Right ventricle myocardium superior (tissue), 1 donor: ENCODE results near the gene MAML2. TPM values are rescaled to one million over a fixed set of nuclear protein-coding genes. Genes with fewer than 3 reads are reported as not detected.

ENCODE experiments used
- ATAC-seq: fragments of 200-7000 bp; cut with Tn5 transposase; one replicate; pipeline ENCODE4 v1.9.1; 2020; ENCODE audit warnings: mild to moderate bottlenecking; ENCODE audit not compliant: poor library complexity
- DNase-seq: peaks from one replicate; pipeline ENCODE4 v3.0.0-alpha.2; 2020
- intact Hi-C: fragments of 100-400 bp; cut with DNase I; formaldehyde crosslinking; loops from one replicate; pipeline ENCODE4 v1.11.2; 2022
- total RNA-seq: library from RNA; stranded (reverse); fragmentation: NEBNext Ultra II Directional; extraction: Animal tissue kit (Norgen Biotek cat#: 25700); gene quantifications from one replicate; pipeline ENCODE4 v1.2.1, GENCODE V29; 2021
- donor health status: DM: no; HTN: yes; CAD: no; lungs with severe emphysema.

Gene MAML2
- total RNA-seq, 1 donor from 2014 or later: 4.5 TPM

DNA sequence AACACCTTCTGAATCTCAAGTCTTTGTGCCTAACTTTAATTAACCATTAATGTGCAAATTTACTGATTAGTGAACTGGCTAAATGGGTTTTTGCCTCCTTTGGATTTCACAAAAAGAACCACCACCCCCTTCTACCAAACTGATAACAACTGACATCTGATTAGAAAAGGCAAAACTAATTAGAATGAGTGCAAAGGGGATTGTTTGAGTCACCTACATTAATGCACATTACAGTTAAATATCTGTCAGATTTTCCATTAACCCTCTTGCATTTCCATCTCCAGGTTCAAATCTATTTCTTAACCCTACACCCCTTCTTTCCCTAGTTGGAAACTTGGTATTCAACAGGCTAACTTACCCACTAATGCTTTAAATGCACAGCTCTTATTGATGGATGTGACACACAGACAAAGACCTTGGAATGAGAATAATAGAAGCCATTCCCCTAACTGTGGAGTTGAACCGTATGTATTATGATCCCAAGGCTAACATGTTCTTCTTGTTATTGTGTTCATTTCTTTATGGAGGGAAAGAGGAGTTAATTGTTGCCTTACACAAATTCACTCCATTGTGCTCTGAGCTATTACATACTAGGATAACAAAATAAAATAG, 257.6 kb downstream of the MAML2 start:
- DNase-seq: no peak
- no peak for ATAC-seq
- intact Hi-C loops: no loop called here

DNA sequence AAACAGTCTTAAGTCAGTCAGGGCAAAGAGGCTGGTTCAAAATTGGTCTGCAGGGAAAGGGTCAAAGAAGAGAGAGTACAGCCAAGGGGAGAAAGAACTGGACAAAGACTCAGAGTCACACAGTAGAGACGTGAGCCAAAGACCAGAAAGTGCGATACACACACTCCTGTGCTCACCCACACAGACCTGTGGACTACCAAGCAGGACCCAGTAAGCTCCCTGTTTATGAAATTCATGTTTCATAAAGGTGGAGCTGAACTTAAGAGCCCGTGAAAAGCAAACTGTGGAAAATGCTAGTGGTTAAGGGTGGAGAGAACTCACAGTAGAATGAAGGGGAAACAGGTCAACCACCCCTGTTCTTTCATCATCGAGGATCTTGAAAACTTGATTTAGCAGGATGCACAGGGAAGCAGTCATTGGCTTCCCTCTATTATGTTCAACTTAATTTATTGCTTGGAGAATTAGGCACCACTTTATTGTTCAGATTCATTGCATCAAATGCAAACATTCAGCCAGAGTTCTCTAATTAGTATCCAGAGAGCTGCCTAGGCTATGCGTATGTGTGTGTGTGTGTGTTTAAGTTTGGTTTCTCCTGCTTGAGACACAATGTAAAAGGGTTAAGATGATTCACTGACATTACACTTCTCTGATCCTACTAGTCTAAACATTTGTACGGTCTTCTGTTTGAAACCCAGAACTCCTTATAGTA, 258.2 kb downstream of the MAML2 start:
- ATAC-seq (no peak), DNase-seq (no peak)
- intact Hi-C loops: no loop called here

DNA sequence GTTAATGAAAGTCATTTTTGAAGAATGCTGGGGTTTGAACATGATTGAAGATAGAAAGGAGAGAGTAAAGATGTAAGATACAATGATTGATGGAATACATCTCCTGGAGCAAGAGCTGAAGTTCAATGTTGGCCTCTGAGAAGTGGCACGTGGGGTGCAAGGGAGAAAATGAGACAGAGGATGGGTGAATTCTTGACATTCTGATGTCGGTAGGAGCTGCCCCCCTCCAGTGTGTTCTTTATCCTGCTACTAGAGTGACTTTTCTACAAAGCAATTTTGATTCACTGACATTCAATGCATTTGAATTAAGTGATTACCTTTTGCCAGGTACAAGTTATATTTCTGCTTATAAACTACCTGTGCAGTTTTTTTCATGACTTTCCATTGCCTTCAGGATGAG, 260.1 kb downstream of the MAML2 start:
- intact Hi-C loops: no loop called here
- ATAC-seq (no peak), DNase-seq (no peak)

DNA sequence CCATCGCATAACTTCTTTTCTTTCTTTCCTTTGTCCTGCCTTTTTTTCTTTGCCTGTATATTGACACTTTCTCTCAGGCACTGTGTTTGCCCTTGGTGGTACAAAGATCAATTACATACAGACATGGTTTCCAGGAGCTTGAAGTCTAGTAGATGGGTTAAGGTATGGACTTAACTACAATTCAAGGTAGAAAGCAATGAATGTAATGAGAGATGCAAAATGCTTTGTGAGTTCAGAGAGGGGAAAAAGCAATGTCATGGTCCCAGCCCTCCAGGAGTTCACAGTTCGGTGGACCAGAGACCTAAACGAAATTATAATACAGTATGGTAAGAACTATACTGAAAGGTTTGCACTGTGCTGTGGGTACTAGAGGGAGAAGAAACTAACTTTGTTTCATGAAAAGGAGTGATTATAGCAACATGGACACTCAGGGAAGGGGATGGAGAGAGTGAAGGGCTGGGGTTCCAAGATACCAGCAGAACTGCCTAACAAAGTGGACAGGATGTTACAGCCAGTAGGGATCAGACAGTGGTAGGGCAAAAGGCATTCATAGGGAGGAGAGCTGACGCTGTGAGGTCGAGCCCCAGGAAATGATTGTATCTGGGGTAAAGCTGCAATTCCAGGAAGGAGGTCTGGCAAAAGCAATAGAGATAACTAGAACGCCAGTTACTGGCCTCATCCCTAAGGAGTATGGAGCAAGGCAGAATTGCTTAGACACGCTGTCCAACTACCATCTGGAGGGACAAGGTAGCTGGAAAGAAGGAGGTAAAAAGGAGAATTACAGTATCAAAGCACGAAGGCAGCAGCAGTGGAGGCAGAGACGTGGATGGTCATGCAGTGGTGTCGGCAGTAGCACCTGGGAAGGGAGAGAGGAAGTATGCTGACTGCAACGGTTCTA, 260.7 kb downstream of the MAML2 start:
- peak; percentile 63 for ATAC-seq
- no peak for DNase-seq
- intact Hi-C loops: no loop called here

DNA sequence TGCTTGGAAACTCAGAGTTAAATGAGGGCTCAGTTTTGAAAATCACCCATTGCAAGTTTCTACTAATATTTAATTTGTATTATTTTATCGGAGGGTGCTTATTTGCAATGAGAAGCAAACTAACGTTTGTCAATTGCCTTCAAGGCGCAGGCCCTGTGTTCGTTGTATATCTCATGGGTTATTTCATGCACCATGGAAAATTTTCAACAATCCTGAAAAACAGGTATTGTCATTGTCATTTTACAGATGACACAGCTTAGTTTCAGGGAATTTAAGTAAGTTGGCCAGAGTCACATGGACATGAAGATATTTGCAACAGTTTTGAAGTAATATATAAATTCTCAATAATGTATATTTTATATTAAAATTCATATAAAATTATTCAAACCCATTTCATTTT, 261.4 kb downstream of the MAML2 start:
- DNase-seq (no peak), ATAC-seq (no peak)
- intact Hi-C loops: no loop called here

DNA sequence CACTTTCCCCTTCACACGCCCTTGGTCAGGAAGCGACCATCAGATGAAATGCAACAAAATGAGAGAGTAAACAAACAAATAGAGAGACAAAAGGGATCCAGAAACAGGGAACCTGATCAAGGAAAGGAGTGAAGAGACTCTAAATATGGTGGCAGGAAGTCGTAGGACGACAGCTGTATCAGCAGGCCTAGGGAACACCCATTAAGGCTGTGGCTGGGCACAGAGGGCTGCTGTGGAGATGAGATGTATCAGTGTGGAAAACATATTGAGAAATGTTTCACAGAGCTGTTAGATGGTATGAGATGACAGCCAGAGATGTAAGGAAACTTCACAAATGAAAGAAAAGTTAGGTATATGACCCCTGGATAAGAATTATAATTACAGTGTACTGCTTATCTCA, 263.3 kb downstream of the MAML2 start:
- DNase-seq: no peak
- intact Hi-C loops: no loop called here
- no peak for ATAC-seq

DNA sequence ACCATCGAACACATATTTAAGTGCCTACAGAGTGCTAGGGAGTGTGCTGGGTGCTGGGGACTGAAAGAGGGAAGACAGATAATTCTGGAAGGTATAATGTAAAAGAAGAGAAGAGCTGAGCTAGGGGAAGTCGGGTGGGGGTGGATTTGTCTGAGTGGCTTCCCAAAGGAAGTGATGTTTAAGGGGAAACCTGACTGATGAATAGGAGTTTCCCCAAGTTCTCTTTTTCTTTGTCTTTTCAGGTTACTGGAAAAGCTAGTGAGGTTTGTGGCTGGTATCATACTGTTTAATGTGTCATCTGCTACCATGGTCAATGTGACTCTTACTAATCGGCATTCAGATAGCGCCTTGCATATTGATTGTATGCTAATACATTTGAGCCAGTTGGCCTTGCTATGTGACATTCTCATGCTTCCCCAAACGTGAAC, 267.4 kb downstream of the MAML2 start:
- DNase-seq (no peak), ATAC-seq (no peak)
- intact Hi-C loops: no loop called here

DNA sequence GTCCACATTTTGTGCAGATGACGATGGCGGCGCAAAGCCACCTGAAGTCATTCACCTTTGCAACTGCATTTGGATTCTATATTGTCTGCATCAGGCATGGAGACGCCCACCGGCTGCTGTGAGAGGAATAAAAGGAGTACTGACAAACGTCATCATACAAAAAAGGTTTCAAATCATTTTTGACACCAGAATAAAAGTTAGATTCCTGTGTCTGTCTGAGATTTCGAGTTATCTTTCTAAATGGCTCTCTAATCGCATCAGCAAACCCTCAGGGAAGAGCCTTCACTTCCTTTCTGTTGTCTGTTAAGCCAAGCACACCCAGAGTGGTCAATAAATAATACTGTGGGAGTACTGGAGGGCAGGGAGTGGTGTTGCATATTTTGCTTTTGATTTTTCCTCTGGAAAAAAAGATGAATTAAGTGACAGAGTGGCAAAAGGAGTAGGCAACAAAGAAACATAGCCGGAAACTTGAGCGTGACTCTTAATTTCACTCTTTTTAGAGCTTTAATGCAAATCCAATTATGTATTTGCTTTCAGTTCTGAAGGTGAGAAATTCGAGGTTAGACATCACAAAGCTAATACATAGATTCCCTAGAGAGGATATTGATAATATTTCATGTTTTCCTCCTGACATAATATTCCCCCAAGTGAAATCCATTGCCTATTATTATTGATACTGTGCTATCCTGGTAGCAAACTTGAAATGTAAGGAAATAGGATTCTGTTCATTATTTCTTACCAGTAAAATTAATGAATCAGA, 268.3 kb downstream of the MAML2 start:
- intact Hi-C loops: no loop called here
- no peak for DNase-seq
- no peak for ATAC-seq

DNA sequence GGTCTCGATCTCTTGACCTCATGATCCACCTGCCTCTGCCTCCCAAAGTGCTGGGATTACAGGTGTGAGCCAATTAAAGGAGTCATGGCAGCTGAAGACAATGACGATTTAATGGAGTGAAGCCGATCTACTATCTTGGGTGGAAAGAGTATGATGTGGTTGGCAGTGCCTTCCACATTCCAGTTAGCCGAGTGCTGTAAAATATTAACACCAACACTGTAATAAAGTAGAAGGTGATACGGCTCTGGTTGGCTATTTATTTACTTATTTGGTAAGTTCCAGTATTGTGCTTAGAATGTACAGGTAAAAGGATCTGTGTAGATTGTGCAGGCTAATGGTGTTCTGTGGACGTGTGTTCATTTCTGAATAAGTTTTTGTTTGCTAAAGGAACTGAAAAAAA, 269.5 kb downstream of the MAML2 start:
- DNase-seq (no peak), ATAC-seq (no peak)
- intact Hi-C loops: no loop called here

DNA sequence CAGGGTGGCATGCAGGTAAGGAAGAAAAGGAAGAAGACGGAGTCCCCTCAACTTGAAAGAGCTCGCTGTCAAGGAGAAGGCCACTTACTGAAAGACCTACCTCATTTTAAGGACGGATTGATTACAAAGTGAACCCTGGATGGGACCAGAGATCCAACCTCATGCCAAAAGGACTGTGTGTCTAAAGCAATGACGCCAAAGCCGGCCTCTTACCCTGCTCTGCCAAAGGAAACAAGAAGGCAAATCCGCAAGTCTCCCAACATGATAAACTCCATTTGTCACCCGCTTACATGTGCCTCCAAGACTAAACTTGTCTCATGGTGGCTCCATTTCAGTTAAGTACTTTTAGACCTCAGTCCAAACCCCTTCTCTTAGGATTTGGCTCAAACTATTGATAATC, 270.4 kb downstream of the MAML2 start:
- ATAC-seq (peak; percentile 13), DNase-seq (peak; percentile 53)
- intact Hi-C loops: no loop called here

DNA sequence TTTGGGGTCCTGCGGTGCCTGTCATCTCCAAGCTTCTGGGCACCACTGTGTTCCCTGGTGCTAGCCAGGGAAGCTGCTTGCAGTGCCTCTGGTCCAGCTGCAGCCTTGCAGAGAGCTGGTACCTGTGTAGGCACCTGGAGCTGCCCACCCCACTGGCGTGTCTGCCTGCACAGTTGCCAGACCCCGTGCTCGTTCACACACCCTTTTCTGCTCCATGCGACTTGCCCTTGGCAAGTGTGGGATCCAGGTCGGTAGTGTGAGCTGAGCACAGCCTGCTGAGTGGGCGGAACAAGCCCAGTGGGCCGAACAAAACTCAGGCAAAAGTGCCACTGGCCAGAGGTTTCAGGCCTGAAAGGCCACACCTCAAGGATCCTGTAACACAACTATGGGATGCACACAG, 272.5 kb downstream of the MAML2 start:
- ATAC-seq: no peak
- intact Hi-C loops: no loop called here
- no peak for DNase-seq

DNA sequence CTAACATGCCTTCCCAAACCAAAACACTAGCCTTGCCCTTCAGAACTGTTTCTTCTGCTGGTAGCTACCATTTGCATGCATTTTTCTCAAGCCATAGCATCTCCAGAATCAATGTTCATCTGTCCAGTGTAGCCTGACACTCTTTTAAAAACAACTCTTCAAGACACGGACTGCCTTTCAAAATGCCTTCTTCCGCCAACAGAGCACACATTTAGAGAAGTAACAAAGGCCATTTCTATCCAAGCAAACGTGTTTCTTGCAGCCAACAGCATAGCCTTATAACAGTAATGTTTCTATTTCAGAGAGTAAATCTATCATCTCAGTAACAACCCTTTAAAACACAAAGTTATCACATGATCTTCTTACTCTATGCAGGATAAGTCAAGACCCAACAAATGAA, 275.8 kb downstream of the MAML2 start:
- no peak for ATAC-seq
- DNase-seq: no peak
- intact Hi-C loops: no loop called here

DNA sequence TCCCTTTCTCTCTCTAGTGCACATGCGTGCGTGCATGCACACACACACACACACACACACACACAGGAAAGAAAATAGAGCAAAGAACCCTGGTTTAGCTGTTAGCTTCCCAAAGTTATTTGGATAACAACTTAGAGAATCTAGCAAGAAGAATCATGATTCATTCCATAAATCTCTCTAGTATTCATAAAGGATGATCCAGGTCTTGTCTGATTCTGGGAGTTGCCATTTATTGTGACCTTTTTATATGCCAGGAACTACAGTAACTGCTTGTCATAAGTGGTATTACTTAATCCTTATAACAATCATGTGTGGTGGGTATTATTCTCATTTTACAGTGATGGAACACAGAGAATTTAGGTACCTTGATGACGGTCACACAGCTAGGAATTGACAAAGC, 277.6 kb downstream of the MAML2 start:
- DNase-seq (no peak), ATAC-seq (no peak)

DNA sequence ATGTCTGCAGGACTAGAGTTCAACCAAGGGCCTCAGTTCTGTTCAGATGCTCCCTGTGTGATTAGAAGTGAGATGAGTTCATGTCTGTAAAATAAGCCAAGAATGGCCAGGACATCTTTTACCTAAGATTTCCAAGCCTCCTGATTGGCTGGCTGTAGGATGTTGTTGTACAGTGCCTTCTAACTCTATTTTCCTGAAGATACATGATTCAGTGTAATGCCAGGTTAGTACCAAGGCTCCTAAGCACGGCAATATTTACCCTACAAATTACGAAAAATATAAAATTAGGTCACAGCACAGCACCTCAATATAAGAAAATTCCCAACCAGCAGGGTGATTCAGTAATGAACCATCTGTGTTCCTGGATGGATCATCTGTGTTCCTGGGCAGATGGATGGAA, 279.1 kb downstream of the MAML2 start:
- DNase-seq (no peak), ATAC-seq (no peak)
- intact Hi-C loops: no loop called here

More for the DNA sequence above, 277.6 kb downstream of the MAML2 start:
- intact Hi-C loops: no loop called here

DNA sequence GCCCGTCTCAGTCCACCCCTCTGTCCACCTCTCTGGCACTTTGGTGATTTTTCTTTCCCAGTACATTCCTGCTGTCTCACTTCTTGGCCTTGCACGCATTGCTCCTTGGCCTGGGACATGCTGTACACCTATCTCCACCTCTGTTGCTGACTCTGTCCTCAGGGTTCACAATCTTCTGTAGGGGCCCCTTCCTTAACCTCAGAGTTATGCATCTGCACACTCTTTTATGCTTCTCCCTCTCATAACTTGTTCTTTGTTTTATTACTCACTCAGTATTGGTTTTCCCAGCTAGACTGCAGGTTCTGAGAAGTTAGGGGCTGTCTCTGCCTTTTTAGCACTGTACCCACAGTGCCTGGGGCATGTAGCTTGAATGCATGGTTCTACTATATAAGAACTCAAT, 279.9 kb downstream of the MAML2 start:
- no peak for DNase-seq
- ATAC-seq: no peak
- intact Hi-C loops: no loop called here

DNA sequence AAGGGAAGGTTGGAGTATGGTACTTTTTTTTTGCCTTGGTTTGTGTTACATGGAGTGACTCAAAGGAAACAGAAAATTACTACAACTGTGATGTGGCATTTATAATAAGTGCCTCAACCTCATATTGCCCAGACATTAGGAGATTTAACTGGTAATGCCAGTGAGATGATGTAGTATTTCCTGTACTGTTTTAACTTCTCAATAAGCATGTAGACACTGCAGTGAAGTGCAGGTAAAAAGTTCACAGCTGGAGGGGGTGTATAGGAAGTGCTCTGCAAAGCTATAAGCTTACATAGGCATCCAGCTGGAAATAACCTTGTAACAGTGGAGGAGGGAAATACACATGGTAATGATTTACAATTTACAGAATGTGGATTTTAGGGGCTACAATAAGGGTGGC, 280.9 kb downstream of the MAML2 start:
- ATAC-seq: no peak
- intact Hi-C loops: no loop called here
- DNase-seq: no peak

DNA sequence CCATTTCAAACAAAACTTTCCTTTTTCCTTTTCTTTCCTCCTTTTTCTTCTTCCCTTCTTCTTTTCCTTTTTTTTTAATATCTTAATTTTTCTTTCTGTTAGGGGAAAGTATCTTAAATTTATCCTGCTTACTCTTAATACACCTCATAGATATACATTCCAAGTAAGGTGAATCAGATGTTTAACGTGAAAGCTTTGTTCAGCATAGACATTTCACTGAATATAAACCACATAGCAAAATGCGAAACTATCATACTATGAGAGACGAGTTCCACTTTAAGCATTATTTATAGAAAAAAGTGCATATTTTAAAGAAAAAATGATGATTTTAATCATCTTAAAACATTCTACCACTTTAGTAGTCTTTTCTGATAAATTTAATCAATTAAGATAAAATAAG, 281.3 kb downstream of the MAML2 start:
- ATAC-seq (no peak), DNase-seq (no peak)
- intact Hi-C loops: no loop called here

DNA sequence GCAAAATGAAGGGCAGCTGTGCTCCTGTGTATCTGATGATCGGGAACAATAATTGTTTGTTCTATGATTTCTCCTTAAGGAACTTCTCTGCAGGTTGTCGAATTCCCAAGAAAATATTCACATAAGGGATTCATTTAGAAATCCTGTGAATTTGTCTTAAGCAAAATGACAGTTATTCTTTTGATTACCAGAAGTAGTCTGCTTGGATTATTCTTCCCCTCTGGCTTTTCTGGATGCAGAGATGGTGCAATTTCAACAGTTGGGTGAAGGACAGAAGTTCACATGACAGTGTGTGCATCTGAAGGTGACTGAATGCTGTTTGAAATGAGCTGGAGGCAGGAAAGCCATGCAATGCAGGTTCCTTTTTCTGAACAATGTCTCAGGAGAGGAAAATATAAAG, 281.9 kb downstream of the MAML2 start:
- intact Hi-C loops: no loop called here
- DNase-seq (no peak), ATAC-seq (no peak)

DNA sequence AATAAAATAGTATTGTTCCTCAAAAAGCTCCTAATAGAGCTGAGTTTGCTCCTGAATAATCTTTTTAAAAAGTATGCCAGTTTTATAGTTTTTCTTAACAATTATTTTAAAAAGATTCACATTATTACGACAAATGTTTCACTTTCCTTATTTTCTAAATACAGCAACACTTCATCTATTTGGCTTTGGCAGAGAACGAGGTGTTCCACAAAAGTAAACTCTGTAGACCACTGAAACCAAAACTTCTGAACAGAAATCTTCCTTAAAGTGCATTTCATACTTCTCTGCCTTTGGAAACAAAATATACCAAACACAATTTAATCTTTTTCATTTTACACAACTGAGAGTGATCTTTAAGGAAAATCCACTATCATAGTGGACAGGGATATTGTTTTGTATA, 285.5 kb downstream of the MAML2 start:
- ATAC-seq (no peak), DNase-seq (no peak)
- intact Hi-C loops: no loop called here
